M059J (cell line): ENCODE data around the gene BICDL2. TPM values are rescaled to one million over a fixed set of nuclear protein-coding genes. Genes with fewer than 3 reads are reported as not detected.
"Not testable (repeated sequence)": the region's sequence is repeated elsewhere in the genome, so short reads cannot be mapped to it uniquely, and the experiment has no call there.

Source experiments
- DNase-seq: peaks from one replicate; pipeline ENCODE4 v3.0.0-alpha.2; 2012; ENCODE audit warnings: low read depth
- total RNA-seq: library from RNA; depleted of rRNA; stranded (reverse); fragments of >200 nt; shearing (Covaris generic); gene quantifications from 2 replicates; pipeline ENCODE4 v1.2.3, GENCODE V29; 2014; rRNA removed

Gene BICDL2
- total RNA-seq = not detected in 2 replicates

- no peak for DNase-seq
These were observed at the start of gene BICDL2 for GRCh38 chr16:3036726-3037315. Gene BICDL2, minus strand, starts transcription at chr16:3036944. Its CDS starts 1,448 bp downstream, at chr16:3035496.

DNA sequence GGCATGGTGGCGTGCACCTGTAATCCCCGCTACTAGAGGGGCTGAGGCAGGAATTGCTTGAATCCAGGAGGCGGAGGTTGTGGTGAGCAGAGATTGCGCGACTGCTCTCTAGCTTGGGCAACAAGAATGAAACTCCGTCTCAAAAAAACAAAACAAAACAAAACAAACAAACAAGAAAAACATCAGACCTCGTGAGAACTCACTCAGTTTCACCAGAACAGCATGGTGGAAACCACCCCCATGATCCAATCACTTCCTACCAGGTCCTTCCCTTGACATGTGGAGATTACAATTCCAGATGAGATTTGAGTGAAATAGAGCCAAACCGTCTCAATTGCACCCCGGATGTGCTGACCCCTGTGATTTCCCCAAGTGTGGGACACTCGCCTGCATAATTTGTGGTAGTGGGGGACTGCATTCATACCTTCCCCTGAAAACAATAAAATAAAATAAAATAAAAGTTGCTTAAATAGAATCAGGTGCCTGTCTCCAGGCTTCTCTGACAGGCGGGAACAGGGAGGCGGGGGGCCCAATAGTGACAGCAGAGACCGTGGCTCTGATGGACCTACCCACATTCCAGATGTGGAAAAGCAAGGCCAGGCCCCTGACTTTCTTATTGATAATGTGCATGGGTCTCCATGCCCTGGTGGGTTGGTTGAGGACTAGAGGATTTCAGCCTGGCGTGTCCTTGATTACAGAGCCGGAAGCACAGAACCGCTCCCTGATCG, 49.3 kb upstream of the BICDL2 start:
- no peak for DNase-seq

GRCh38 chr16:3084969-3085670, 48.4 kb upstream of the BICDL2 start:
- DNase-seq = no peak

- DNase-seq = no peak
These were observed 47.7 kb upstream of the BICDL2 start for GRCh38 chr16:3084491-3084890.

DNA sequence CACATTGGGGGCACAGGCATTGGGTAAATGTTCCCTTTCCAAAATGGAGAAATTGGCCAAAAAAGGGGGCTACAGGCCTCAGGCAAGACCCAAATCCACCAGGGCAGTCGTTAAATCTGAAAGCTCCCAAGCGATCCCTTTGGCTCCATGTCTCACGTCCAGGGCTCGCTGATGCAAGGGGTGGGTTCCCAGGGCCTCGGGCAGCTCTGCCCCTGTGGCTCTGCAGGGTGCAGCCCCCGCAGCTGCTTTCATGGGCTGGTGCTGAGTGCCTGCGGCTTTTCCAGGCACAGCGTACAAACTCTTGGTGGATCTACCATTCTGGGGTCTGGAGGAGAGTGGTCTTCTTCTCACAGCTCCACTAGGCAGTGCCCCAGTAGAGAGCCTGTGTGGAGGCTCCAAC, 46.7 kb upstream of the BICDL2 start:
- DNase-seq = not testable (repeated sequence)

- DNase-seq = not testable (repeated sequence)
These were observed 45.2 kb upstream of the BICDL2 start for GRCh38 chr16:3081957-3082356.

DNA sequence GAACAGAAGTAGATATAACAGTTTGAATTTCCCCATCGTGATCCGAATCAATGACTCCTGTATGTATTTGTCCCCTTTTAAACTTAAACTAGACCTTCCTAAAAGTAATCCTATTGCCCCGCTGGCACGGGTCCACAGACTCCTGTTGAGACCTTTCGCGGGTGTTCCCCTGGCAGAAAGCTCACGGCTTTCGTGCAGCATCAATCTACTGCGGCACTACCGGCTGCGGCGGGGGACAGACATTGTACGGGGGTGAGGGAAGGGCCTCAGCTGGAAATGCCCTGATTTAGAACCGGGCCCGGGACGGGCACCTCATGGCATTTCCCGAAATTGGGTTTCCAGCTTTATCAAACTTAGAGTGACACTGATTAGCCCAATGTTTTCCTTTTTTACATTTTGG, 43.3 kb upstream of the BICDL2 start:
- DNase-seq = no peak

GRCh38 chr16:3076577-3076976, 39.8 kb upstream of the BICDL2 start:
- DNase-seq = no peak

GRCh38 chr16:3075946-3076345, 39.2 kb upstream of the BICDL2 start:
- DNase-seq = not testable (repeated sequence)

GRCh38 chr16:3075523-3075915, 38.8 kb upstream of the BICDL2 start:
- DNase-seq = no peak

DNA sequence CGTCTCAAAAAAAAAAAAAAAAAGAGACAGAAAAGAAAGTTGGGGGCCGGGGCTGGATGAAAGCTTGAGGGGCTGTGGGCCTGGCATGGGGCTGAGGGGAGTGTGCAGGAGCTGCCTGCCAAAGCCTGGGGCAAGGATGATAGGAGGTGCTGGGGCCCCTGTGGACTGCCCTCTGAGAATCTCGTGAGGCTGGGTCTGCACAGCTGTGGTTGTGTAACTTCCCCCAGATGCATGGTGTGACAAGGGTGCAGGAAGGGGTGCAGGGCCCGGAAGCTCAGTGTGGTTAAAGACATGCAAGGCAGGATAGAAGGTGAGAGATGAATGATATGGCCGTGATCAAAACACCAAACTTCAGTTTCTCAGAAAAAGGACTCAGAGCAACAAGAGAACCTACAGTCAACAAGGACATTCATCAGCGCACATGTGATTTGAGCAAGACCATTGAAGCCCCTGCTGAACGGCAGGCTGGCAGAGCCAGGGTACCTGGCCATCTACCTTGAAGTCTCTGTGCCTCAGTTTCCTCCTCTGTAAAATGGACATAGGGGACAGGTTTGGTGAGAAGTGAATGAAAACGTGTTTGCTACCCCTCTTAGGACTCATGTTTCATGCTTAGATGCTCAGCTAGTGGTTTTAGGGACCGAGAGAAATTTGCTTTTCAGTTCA, 38.2 kb upstream of the BICDL2 start:
- DNase-seq = no peak

- no peak for DNase-seq
These were observed 36.7 kb upstream of the BICDL2 start for GRCh38 chr16:3073448-3073847.

DNA sequence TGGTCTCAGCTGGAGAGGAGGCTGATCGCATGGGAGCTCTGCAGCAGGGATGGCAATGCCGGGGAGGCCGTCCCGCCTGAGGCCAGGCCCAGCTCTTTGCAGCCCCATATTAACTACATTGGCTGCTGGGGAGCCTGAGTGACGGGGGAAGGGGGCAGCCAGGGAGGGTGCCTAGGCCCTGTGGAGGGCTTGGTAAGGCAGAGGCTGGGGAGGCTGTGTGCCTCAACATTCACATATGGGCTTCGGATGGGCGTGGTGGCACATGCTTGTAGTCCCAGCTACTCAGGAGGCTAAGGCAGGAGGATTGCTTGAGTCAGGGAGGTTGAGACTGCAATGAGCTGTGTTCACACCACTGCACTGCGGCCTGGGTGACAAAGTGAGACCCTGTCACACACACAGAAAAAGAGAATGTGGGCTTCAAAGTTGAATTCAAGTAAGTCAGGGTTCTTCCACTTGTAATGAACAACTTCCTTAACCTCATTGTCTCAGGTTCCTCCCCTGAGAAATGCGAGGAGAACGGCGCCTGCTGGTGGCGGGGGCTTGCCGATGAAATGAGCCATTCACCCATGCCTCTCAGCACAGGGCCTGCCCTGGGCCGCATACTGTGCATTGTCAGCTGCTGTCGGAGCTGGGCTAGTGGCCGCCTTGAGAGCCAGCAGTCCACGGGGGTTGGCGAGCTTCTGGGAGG, 36.0 kb upstream of the BICDL2 start:
- DNase-seq = not testable (repeated sequence)

DNA sequence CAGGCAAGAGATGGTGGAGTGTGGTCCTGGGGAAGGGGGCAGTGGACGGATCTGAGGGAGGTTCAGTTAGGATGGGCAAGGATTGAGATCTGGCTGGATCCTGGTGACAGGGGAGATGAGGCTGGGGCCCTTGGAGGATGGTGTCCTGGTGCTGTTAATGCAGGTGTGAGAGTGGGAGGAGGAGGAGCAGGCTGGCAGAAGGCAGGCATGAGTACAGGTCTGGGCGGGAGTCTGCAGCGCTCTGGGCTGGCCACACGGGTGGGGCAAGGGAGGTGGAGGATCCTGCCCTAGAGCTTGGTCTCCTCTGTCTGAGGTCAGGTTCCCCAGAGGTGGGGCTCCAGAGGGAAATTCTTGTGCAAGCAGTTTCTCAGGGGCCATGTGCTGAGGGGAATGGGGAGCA, 35.4 kb upstream of the BICDL2 start:
- not testable (repeated sequence) for DNase-seq

DNA sequence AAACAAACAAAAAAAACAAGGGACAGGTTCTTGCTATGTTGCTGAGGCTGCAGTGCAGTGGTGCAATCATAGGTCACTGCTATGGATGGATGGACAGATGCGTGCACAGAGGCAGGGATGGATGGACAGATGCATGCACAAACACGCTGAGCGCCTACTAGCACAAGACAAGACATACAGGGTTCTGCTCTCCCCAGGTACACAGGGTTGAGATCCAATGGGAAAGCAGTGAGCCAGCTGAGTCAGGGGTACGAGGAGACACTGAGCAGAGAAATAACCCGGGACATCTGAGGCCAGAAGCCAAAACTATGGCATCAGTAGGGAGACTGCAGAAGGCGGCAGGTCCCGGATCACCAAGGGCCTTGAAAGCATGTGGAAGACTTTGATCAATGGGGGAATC, 34.9 kb upstream of the BICDL2 start:
- DNase-seq = no peak

GRCh38 chr16:3070608-3071111, 33.9 kb upstream of the BICDL2 start:
- DNase-seq = no peak

DNA sequence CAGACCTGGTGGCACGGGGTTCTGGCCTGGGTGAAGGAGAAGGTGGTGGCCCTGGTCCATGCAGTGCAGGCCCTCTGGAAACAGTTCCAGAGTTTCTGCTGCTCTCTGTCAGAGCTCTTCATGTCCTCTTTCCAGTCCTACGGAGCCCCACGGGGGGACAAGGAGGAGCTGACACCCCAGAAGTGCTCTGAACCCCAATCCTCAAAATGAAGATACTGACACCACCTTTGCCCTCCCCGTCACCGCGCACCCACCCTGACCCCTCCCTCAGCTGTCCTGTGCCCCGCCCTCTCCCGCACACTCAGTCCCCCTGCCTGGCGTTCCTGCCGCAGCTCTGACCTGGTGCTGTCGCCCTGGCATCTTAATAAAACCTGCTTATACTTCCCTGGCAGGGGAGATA, 32.4 kb upstream of the BICDL2 start:
- DNase-seq = not testable (repeated sequence)

DNA sequence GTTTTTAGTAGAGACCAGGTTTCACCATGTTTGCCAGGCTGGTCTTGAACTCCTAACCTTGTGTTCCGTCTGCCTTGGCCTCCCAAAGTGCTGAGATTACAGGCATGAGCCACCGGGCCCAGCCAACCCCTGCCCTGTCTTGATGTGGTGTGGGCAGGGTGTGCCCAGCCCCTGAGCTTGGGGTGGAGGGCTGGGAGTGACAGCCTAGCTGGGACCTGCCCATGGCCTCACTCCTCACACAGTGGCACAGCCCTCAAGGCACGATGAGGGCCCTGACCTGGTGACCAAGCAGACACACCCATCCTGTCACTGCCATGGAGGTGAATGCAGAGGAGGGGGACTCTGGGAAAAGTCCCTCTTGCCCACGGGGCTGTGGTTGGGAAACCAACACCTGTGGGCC, 31.7 kb upstream of the BICDL2 start:
- no peak for DNase-seq

DNA sequence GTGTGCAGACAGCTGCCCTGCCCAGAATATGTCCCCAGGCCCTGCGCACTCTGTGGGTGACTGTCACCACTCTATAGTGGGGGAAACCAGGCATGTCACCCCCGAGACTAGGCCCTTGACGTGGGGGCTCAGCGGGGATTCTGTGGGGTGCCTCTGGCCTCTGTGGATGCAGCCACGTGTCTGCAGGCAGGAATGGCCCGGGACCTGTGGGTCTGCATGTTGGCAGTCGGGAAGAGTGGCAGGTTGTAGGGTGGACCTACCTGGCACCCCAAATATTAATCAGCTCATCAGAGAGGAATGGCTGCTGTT, 29.6 kb upstream of the BICDL2 start:
- no peak for DNase-seq

DNA sequence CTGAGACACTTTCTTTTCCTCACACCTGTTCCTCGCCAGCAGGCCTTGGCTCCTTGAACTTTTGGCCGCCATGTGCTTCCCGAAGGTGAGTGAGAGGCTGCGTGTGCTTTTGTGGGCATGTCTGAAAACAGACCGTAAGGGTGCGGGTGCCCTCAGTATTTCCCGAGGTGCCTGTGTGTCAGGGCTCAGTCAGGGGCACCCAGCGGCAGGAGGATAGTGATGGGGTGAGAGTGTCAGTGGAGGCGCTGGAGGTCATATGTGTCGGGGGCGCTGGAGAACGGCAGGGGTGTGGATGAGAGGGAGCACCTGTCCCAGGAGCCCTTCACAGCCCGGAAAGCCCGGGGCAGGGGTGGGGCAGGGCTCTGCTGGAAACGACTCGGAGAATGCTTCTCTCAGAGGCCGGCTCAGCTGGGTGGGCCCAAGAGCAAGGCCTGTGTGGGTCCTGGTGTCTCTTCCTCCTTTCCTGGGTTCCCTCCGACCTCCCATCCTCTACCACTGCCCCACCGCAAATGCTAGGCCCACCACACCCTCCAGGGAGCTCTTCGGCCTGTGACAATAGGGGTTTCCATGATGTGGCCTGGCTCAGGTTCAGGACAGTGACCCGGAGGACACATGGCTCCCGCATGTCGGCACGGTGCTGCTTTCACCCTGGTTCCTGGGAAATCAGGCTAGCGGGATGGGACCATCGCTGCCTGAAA, 29.1 kb upstream of the BICDL2 start:
- no peak for DNase-seq

GRCh38 chr16:3065069-3065741, 28.5 kb upstream of the BICDL2 start, which contains the start of gene IL32:
Gene IL32, plus strand, starts transcription at chr16:3065640. Its CDS starts 172 bp downstream, at chr16:3065812.
- peak; percentile 85 for DNase-seq
